LNCAP (cell line): ENCODE results near the gene XPR1.

Experiments
- TF ChIP-seq, protein P1 (sequence below): fragments of 450-650 bp; IDR thresholded peaks from 2 replicates; pipeline ENCODE4 v1.5.1; 2017; ENCODE audit warnings: mild to moderate bottlenecking

XPR1 gene

DNA sequence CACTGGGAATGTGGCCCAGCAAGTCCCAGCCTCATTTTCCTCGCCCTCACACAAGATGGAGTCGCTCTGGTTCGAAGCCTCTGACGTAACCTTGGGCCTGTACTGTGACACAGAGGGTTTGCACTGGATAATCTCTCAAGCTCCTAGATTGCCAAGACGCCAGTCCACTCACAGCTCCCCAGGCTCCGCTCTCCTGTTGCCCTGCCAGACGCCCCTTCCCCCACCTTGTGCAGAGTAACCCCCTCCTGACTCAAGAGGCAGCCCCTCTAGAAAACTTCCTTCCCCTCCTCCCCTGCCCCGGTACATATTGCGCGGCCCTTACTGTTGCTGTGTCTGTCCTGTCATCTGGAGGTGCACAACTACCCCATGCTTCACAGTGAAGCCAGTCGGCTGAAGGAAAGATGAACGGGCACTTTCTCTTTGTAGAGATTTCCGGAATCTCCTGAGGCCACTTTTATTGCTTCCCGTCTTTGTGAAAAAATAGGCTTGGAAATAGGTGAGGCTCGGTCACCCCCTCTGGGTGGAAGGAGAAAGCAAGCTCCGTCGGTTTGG, 279.9 kb downstream of the XPR1 start:
- TF ChIP-seq, protein P1, sequence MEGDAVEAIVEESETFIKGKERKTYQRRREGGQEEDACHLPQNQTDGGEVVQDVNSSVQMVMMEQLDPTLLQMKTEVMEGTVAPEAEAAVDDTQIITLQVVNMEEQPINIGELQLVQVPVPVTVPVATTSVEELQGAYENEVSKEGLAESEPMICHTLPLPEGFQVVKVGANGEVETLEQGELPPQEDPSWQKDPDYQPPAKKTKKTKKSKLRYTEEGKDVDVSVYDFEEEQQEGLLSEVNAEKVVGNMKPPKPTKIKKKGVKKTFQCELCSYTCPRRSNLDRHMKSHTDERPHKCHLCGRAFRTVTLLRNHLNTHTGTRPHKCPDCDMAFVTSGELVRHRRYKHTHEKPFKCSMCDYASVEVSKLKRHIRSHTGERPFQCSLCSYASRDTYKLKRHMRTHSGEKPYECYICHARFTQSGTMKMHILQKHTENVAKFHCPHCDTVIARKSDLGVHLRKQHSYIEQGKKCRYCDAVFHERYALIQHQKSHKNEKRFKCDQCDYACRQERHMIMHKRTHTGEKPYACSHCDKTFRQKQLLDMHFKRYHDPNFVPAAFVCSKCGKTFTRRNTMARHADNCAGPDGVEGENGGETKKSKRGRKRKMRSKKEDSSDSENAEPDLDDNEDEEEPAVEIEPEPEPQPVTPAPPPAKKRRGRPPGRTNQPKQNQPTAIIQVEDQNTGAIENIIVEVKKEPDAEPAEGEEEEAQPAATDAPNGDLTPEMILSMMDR = no peak

DNA sequence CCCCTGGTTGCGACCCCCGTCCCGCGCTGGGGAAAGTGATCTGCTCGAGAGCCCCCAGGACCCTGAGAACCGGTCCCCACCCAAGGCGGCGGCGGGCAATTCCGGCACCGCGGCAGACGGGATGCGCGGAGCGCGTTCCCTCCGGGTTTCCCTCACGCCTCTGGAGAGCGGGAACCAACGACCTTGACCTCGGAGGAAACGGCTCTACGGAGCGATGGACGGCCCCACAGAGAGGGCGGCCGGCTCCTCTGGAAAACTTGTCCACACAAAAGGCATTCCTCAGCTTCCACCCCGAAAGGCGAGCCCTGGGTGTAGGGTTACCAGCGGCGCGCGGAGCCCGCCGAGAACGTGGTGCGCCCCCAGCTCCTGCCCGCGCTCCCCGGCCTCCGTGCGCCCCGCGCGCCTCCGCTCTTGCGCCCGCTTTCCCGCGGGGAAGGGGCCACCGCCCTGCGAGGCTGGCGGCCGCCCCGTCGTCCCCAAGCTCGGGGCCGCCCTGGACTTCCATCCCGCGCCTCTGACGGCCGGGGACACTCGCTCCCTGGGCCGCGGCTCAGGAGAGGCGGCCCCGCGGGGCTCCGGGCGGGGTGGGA, 280.5 kb downstream of the XPR1 start:
- TF ChIP-seq, protein P1 = no peak

DNA sequence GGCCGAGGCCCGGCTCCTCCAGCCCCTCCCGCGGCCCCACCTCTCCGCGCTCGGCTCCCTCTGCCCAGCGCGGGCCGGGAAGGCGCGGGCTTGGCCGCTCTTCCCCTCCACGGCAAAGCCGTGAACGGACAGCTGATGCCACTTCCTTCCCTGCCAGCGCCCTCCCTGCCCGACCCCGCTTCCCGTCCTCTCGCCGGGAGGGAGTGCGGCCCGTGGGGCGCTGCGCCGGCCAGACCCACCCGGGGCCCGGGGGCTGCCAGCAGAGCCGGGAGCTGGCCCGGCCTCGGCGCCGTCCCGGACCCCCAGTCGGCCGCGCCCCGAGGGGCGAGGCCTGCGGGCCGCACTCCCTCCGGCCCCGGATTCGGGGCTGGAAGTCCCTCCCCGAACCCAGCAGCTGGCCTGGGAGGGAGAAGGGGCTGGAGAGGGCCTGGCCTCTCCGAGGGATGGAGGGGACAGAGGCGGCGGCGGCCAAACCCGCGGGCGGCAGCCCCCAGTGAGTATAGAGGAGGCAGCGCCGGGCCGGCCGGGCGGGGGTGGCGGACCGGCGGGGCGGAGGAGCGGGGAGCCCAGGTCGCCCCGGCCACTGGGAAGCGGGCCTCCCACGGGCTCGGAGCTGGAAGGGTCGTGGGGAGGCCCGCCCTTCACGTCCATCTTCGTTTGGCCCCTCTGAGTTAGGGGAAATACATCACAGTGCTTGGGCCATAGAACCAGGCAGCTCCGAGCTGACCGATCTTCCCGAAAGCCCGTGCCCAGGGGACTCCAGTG, 281.2 kb downstream of the XPR1 start, which contains the start of gene KIAA1614:
Gene KIAA1614, plus strand, starts transcription at position 97 of the 765 bp plus-strand sequence. Its CDS starts 347 bp downstream, at position 444.
- TF ChIP-seq, protein P1 = no peak

DNA sequence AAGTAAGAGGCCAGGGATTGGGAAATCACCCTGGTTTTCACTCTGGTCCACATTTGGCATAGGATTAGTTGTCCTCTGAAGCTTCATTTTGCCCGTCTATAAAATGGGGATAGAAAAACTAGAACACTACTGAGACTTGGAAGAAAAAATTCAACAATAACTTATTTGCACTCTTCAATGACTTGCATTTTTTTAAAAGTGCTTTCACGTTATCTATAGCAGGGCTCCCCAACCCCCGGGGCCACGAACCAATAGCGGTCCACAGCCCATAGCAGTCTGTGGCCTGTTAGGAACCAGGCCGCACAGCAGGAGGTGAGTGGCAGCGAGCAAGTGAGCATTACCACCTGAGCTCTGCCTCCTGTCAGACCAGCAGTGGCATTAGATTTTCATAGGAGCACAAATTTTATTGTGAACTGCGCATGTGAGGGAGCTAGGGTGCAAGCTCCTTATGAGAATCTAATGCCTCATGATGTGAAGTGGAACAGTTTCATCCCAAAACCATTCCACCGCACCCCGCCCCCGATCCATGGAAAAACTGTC, 283.7 kb downstream of the XPR1 start:
- TF ChIP-seq, protein P1 = no peak

DNA sequence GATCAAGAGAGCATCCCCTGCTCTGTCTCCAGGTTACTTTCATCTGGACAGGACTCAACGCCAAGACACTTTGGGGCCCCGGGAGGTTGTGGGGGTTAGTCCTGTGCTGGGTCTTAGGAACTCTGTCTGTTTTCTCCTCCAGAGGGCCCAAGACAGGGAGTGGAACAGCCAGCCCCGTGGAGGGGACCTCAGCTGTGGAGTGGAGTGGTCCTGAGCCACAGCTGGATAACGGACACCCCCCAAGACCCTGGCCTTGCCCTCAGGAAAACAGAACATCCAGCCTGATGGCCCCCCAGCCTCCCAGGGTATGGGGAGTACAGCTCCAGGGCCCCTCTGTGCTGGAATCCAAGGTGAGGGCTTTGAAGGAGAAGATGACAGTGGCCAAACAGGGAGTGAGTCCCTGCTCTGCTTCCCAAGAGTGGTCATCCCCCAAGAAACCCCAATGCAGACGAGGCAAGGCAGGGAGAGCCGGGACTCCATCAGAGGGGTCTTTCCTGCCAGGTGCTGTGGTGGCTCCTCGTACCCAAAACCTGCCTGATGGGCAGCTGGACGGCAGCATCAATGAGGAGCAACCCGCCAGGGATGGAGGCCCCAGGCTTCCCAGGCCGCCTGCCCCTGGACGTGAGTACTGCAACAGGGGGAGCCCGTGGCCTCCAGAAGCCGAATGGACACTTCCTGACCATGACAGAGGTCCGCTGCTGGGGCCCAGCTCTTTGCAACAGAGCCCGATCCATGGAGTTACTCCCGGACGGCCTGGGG, 284.4 kb downstream of the XPR1 start:
- TF ChIP-seq, protein P1 = no peak

DNA sequence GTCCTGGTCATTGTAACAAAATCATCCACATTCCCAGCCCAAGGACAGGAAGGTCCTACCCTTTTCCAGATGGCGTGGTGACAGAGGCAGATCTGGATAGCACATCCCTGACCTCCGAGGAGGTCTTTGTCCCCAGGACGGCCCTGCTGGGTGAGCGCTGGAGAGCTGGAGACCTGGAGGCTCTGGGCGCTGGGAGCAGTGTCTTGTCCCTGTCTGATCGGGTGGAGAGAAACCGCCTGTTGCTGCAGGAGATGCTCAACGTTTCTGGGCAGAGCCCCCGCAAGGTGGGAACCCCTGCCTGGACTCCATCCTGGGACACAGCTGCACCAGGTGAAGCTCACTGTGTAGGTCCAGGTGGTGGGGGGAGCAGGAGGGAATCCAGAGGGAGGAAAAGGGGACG, 284.9 kb downstream of the XPR1 start:
- TF ChIP-seq, protein P1 = no peak
